Cortex of kidney (tissue), 1 donor: ENCODE measurements around the gene MMEL1.
"Not testable (repeated sequence)": the region's sequence is repeated elsewhere in the genome, so short reads cannot be mapped to it uniquely, and the experiment has no call there.

Experiments
- DNase-seq: peaks from one replicate; lab custom pipeline; 2025; lab: John Stamatoyannopoulos, UW

MMEL1 gene, protein sequence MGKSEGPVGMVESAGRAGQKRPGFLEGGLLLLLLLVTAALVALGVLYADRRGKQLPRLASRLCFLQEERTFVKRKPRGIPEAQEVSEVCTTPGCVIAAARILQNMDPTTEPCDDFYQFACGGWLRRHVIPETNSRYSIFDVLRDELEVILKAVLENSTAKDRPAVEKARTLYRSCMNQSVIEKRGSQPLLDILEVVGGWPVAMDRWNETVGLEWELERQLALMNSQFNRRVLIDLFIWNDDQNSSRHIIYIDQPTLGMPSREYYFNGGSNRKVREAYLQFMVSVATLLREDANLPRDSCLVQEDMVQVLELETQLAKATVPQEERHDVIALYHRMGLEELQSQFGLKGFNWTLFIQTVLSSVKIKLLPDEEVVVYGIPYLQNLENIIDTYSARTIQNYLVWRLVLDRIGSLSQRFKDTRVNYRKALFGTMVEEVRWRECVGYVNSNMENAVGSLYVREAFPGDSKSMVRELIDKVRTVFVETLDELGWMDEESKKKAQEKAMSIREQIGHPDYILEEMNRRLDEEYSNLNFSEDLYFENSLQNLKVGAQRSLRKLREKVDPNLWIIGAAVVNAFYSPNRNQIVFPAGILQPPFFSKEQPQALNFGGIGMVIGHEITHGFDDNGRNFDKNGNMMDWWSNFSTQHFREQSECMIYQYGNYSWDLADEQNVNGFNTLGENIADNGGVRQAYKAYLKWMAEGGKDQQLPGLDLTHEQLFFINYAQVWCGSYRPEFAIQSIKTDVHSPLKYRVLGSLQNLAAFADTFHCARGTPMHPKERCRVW

DNA sequence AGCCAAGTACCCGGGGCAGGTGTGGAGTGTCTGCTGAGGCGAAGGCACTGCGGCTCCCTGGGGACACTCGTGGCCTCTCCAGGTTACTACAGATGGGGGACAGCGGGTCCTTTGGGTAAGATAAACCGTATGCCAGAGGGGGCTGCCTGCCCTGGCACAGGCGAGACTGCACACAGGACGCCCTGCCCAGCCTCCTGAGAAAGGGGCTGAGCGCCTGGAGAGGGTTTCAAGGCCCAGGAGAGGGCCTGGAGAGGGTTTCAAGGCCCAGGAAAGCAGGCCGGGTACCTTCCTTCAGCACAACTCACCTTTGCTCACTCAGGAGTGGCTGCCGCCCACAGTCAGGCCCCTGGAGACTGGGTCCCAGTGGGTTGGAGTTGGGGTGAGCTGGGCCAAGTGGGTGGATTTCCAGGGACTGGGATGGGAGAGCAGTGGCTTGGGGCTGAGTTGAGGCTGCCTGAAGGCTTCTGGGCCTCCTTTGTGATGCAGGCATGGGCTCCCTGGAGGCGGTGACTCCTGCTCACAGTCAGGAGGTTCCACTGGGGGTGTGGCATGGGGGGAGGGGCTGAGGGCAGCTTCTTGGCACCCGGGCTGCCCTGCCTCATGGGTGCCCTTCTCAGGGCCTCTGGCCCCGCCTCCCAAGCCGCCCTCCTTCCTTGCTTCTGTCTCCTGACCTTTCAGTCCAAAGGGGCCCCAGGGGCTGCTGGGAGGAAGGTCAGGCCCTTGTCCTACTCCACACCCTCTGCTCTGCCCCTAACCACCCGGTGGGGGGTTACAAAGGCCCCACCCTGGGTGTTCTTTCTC lies at the start of gene MMEL1:
MMEL1 (minus strand) TSS at position 456 of the 801 bp plus-strand sequence. CDS start 3,532 bp downstream, outside the sequence.
- DNase-seq, result no peak

DNA sequence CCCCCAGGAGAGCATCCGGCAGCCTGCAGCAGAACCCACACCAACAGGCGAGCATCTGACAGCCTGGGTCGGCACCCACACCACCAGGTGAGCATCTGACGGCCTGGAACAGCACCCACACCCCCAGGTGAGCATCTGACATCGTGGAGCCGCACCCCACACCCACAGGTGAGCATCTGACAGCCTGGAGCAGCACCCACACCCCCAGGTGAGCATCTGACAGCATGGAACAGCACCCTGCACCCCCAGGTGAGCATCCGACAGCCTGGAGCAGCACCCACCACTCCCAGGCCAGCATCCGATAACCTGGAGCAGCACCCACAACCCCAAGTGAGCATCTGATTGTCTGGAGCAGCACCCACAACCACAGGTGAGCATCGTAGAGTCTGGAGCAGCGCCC lies 43.9 kb upstream of the MMEL1 start:
- DNase-seq, result not testable (repeated sequence)

DNA sequence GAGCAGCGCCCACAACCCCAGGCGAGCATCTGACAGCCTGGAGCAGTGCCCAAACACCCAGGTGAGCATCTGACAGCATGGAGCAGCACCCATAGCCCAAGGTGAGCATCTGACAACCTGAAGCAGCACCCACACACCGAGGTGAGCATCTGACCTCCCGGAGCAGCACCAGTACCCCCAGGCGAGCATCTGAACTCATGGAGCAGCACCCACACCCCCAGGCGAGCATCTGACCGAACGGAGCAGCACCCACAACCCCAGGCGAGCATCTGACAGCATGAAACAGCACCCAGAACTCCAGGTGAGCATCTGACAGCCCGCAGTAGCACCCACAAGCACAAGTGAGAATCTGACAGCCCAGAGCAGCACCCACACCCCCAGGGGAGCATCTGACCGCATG lies 38.8 kb upstream of the MMEL1 start:
- DNase-seq, result not testable (repeated sequence)

DNA sequence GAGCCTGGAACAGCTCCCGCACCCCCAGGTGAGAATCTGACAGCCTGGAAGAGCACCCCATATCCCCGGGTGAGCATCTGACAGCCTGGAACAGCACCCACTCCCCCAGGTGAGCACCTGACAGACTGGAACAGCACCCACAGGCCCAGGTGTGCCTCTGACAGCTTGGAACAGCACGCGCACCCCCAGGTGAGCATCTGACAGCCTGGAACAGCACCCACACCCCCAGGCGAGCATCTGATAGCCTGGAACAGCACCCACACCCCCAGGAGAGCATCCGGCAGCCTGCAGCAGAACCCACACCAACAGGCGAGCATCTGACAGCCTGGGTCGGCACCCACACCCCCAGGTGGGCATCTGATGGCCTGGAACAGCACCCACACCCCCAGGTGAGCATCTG lies 27.0 kb upstream of the MMEL1 start:
- DNase-seq, result not testable (repeated sequence)

DNA sequence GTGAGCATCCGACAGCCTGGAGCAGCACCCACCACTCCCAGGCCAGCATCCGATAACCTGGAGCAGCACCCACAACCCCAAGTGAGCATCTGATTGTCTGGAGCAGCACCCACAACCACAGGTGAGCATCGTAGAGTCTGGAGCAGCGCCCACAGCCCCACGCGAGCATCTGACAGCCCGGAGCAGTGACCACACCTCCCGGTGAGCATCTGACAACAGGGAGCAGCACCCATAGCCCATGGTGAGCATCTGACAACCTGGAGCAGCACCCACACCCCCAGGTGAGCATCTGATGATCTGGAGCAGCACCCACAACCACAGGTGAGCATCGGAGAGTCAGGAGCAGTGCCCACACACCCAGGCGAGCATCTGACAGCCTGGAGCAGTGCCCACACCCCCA lies 25.1 kb upstream of the MMEL1 start:
- DNase-seq, result not testable (repeated sequence)

DNA sequence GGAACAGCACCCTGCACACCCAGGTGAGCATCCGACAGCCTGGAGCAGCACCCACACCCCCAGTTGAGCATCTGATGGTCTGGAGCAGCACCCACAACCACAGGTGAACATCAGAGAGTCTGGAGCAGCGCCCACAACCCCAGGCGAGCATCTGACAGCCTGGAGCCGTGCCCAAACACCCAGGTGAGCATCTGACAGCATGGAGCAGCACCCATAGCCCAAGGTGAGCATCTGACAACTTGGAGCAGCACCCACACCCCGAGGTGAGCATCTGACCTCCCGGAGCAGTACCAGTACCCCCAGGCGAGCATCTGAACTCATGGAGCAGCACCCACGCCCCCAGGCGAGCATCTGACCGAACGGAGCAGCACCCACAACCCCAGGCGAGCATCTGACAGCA lies 24.3 kb upstream of the MMEL1 start:
- DNase-seq, result not testable (repeated sequence)

DNA sequence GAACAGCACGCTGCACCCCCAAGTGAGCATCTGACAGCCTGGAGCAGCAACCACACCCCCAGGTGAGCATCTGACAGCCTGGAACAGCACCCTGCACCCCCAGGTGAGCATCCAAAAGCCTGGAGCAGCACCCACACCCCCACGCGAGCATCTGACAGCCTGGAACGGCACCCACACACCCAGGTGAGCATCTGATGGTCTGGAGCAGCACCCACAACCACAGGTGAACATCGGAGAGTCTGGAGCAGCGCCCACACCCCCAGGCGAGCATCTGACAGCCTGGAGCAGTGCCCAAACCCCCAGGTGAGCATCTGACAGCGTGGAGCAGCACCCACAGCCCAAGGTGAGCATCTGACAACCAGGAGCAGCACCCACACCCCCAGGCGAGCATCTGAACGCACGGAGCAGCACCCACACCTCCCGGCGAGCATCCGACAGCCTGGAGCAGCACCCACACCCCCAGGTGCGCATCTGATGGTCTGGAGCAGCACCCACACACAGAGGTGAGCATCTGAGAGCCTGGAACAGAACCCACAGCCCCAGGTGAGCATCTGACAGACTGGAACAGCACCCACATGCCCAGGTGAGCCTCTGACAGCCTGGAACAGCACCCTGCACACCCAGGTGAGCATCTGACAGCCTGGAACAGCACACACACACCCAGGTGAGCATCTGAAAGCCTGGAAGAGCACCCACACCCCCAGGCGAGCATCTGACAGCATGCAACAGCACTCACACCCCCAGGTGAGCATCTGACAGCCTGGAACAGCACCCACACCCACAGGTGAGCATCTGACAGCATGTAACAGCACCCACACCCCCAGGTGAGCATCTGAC lies 23.0 kb upstream of the MMEL1 start:
- not testable (repeated sequence) for DNase-seq

DNA sequence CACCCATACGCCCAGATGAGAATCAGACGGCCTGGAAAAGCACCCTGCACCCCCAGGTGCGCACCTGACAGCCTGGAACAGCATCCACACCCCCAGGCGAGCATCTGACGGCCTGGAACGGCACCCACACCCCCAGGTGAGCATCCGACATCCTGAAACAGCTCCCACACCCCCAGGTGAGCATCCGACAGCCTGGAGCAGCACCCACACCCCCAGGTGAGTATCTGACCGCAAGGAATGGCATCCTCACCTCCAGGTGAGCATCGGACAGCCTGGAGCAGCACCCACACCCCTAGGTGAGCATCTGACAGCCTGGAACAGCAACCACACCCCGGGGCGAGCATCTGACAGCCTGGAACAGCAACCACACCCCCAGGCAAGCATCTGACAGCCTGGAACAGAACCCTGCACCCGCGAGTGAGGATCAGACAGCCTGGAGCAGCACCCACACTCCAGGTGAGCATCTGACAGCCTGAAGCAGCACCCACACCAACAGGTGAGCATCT lies 21.7 kb upstream of the MMEL1 start:
- not testable (repeated sequence) for DNase-seq

DNA sequence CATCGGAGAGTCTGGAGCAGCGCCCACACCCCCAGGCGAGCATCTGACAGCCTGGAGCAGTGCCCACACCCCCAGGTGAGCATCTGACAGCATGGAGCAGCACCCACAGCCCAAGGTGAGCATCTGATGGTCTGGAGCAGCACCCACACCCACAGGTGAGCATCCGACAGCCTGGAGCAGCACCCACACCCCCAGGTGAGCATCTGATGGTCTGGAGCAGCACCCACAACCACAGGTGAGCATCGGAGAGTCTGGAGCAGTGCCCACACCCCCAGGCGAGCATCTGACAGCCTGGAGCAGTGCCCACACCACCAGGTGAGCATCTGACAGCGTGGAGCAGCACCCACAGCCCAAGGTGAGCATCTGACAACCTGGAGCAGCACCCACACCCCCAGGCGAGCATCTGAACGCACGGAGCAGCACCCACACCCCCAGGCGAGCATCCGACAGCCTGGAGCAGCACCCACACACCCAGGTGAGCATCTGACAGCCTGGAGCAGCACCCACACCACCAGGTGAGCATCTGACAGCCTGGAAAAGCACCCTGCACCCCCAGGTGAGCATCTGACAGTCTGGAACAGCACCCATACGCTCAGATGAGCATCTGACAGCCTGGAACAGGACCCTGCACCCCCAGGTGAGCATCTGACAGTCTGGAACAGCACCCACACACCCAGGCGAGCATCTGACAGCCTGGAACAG lies 21.1 kb upstream of the MMEL1 start:
- DNase-seq, result not testable (repeated sequence)

DNA sequence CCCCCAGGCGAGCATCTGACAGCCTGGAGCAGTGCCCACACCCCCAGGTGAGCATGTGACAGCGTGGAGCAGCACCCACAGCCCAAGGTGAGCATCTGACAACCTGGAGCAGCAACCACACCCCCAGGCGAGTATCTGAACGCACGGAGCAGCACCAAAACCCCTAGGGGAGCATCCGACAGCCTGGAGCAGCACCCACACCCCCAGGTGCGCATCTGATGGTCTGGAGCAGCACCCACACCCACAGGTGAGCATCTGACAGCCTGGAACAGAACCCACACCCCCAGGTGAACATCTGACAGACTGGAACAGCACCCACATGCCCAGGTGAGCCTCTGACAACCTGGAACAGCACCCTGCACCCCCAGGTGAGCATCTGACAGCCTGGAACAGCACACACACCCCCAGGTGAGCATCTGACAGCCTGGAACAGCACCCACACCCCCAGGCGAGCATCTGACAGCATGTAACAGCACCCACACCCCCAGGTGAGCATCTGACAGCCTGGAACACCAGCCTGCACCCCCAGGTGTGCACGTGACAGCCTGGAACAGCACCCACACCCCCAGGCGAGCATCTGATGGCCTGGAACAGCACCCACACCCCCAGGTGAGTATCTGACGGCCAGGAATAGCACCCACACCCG lies 20.2 kb upstream of the MMEL1 start:
- not testable (repeated sequence) for DNase-seq

DNA sequence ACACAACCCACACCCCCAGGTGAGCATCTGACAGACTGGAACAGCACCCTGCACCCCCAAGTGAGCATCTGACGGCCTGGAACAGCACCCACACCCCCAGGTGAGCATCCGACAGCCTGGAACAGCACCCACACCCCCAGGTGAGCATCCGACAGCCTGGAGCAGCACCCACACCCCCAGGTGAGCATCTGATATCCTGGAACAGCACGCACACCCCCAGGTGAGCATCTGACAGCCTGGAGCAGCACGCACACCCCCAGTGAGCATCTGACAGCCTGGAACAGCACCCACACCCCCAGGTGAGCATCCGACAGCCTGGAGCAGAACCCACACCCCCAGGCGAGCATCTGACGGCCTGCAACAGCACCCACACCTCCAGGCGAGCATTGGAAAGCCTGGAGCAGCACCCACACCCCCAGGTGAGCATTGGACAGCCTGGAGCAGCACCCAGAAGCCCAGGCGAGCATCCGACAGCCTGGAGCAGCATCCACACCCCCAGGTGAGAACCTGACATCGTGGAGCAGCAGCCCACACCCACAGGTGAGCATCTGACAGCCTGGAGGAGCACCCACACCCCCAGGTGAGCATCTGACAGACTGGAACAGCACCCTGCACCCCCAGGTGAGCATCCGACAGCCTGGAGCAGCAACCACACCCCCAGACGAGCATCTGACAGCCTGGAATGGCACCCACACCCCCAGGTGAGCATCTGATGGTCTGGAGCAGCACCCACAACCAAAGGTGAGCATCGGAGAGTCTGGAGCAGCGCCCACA lies 19.5 kb upstream of the MMEL1 start:
- DNase-seq, result not testable (repeated sequence)

DNA sequence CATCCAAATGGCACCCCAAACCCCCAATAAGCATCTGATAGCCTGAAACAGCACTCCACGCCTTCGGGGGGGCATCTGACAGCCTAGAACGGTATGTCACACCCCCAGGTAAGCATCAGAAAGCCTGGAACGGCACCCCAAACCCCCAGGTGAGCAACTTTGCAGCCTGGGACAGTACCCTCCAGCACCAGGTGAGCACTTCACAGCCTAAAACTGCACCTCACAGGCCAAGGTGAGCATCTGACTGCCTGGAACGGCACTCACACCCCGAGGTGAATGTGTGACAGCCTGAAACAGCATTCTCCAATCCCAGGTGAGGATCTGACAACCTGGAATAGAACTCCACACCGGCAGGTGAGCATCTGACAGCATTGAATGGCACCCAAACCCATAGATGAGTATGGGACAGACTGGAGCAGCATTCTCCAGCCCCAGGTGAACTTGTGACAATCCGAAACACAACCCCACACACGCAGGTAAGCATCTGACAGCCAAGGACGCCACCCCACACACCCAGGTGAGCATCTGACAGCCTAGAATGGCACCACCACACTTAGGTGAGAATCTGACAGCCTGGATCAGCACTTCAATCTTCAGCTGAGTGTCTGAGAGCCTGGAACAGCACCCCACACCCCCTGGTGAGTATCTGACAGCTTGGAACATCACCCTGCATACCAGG lies 18.3 kb upstream of the MMEL1 start:
- no peak for DNase-seq

DNA sequence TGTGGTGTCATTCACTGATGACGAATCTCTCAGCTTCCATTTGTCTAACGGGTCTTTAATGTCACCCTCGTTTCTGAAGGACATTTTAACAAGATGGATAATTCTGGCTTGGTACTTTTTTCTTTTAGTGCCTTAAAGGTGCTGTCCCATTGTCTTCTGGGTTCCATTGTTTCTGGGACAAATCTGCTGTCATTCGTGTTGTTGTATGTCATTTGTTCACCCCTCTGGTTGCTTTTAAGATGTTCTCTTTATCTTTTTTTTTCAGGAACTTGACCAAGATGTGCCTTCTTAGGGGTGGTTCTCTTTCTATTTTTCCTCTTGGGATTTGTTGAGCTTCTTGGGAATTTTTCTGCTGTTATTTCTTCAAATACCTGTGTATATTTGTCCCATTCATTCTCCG lies 14.0 kb upstream of the MMEL1 start:
- DNase-seq, result no peak

DNA sequence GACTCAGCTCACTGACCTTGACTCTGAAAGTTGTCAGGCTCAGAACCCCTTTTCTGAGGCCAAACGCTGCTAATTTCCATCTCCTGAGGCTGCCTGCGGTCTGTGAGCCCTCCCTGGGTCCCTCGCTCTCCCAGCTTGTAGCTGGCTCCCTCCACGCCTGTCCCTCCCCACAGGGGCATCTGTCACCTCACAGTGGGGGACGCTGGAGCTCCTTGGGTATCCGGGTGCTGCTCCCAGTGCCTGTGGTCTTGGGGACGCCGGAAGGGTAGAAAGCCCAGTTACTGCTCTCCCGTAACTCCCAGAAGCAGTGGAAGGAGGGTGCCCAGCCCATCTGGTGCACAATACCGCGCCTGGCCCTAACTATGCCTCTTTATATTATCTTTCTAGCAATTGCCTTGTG lies 13.0 kb upstream of the MMEL1 start:
- DNase-seq, result no peak

DNA sequence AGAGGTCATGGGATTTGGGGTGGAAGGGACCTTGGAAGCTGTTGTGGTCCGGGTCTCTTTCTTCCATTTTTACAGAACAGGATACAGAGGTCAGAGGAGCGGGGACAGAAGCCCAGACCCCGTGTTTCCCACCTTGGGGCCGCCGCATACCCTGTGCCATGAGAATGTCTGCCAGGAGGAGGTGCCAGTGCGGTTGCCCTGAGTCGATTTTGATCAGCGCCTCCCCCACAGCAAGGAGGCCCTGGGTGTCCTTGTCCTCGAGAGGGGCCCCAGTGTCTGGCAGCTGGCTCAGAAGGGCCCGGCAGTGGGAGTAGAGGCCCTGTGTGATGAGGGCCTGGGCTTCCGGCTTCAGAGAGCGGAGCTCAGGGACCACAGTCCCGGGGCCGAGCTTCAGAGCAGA lies 12.3 kb upstream of the MMEL1 start:
- DNase-seq, result no peak

DNA sequence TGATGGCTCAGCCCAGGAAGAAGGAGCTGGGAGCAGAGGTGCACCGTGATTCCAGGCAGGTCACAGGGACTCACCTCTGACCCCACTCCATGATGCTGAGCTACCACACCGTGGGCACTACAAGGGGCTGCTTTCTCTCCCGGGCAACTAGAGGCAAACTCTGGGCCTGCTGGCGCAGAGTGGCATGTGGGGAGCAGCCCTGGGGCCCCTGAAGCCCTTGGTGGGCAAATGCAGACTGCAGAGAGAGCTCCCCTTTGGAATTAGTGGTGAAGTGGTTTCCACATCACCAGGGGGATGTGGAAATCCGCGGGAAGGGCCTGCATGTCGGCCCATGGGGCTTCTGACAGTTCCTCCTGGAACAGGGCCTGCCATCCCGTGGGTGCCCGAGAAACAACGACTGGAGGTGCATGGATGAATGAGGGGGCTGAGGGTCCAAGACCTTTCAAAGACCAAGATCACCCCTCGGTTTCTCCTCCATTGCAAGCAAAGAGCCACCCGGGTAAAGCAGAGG lies 11.8 kb upstream of the MMEL1 start:
- DNase-seq, result no peak

DNA sequence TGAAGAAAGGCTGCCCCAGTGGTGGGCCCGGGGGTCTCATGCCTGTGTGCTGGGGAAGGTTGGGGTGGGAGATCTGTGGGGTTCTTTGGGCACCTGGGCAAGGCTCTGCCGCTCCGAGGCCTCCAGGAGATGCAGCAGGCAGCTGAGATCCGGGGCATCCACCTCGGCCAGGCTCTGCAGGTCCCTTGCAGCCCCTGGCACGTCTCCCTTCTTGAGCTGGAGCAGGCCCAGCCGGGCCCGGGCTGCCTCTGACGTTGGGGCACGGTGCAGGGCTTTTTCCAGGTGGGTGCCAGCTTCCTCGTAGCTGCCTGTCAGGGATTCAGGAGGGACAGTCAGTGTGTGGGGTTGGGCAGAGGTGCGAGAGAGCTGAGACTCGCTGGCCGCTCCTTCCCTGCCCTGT lies 11.4 kb upstream of the MMEL1 start:
- DNase-seq, result no peak

DNA sequence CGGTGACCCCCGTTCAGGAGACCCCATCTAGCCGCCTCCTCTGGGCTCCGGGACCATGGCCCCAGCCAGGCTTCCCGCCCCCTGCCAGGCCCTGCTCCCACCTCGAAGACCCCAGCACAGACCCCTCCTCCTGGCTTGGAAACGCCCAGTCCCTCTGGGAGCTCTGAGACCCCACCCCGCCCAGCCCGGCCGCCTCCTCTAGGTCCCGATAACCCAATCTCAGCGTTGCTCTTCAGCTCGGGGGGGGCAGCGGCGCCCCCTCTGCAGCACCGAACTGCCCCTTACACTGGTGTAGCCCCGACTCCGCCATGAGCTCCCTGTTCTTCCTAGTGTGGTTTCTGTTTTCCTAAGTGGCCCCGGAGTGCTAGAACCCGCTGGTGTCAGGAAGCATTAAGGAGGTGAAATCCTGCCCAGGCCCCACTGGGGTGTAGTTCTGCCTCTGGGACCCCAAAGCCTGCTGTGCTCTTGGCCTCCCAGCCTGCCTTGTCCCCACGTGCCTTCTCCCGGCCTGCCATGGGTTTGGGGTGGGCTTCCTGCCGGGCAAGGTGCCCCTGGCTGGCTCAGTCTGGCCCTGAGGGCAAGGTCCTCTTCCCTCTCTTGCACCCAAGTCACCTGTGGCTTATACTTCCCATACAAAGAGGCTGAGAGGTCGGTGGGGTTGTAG lies 10.7 kb upstream of the MMEL1 start:
- DNase-seq, result no peak
